GM23338 (cell line): ENCODE results near the gene SPR. TPM values are rescaled to one million over a fixed set of nuclear protein-coding genes. Genes with fewer than 3 reads are reported as not detected.

Experiments
- ATAC-seq: fragments of 200-7000 bp; cut with Tn5 transposase; 3 replicates; pipeline ENCODE4 v1.9.1; 2020
- DNase-seq: peaks from one replicate; pipeline ENCODE4 v3.0.0-alpha.2; 2015; ENCODE audit warnings: low spot score
- H2AFZ ChIP-seq: fragments of 200-600 bp; sonication (generic); 2 replicates; pipeline ENCODE4 v1.8.0; 2016; ENCODE audit warnings: antibody characterized with exemption, mild to moderate bottlenecking, moderate library complexity
- H3F3A ChIP-seq: fragments of 200-600 bp; sonication (generic); replicated peaks from 2 replicates; pipeline ENCODE4 v1.8.0; 2017; ENCODE audit warnings: antibody characterized with exemption, mixed run types, low read depth
- H3K27ac ChIP-seq: fragments of 200-600 bp; sonication (generic); 2 replicates; pipeline ENCODE4 v1.6.1; 2016; ENCODE audit warnings: low read depth
- H3K27me3 ChIP-seq: fragments of 200-600 bp; sonication (generic); 2 replicates; pipeline ENCODE4 v1.8.0; 2016; ENCODE audit warnings: mild to moderate bottlenecking, mixed run types, moderate library complexity; ENCODE audit not compliant: insufficient read depth
- H3K36me3 ChIP-seq: fragments of 200-600 bp; sonication (generic); 2 replicates; pipeline ENCODE4 v1.8.0; 2016; ENCODE audit warnings: mild to moderate bottlenecking; ENCODE audit not compliant: insufficient read depth
- H3K4me1 ChIP-seq: fragments of 200-600 bp; sonication (generic); 2 replicates; pipeline ENCODE4 v1.8.0; 2016; ENCODE audit warnings: mild to moderate bottlenecking, moderate library complexity; ENCODE audit not compliant: insufficient read depth
- H3K4me2 ChIP-seq: fragments of 200-600 bp; sonication (generic); 2 replicates; pipeline ENCODE4 v1.7.1; 2017; ENCODE audit warnings: mixed run types
- H3K4me3 ChIP-seq: fragments of 200-600 bp; sonication (generic); 2 replicates; pipeline ENCODE4 v1.6.1; 2016; ENCODE audit warnings: mixed run types
- H3K79me2 ChIP-seq: fragments of 200-600 bp; sonication (generic); replicated peaks from 2 replicates; pipeline ENCODE4 v1.8.0; 2017; ENCODE audit warnings: mild to moderate bottlenecking; ENCODE audit not compliant: insufficient read depth
- H3K9me2 ChIP-seq: fragments of 200-600 bp; sonication (generic); 2 replicates; pipeline ENCODE4 v1.8.0; 2017; ENCODE audit not compliant: insufficient read depth
- H4K20me1 ChIP-seq: fragments of 200-600 bp; sonication (generic); replicated peaks from 2 replicates; pipeline ENCODE4 v1.8.0; 2017; ENCODE audit warnings: mild to moderate bottlenecking; ENCODE audit not compliant: insufficient read depth
- H3K27ac Mint-ChIP-seq: 2 replicates; pipeline ENCODE4 v1.8.0; 2020; ENCODE audit warnings: inconsistent platforms, mild to moderate bottlenecking, moderate library complexity, mixed read lengths
- H3K27me3 Mint-ChIP-seq: 3 replicates; pipeline ENCODE4 v1.8.0; 2022; ENCODE audit warnings: low read depth, mild to moderate bottlenecking, moderate library complexity, mixed read lengths, inconsistent platforms; ENCODE audit not compliant: insufficient read depth, poor library complexity
- H3K36me3 Mint-ChIP-seq: 3 replicates; pipeline ENCODE4 v1.8.0; 2021; ENCODE audit warnings: low read depth, mild to moderate bottlenecking, inconsistent platforms, moderate library complexity, mixed read lengths
- H3K4me1 Mint-ChIP-seq: 3 replicates; pipeline ENCODE4 v1.8.0; 2020; ENCODE audit warnings: mild to moderate bottlenecking, inconsistent platforms, mixed read lengths
- H3K4me3 Mint-ChIP-seq: 3 replicates; pipeline ENCODE4 v1.8.0; 2021; ENCODE audit warnings: moderate library complexity, mild to moderate bottlenecking, inconsistent platforms, mixed read lengths
- H3K9me3 Mint-ChIP-seq: 3 replicates; pipeline ENCODE4 v1.8.0; 2020; ENCODE audit warnings: moderate library complexity, mild to moderate bottlenecking, inconsistent platforms, mixed read lengths
- CREB1 ChIP-seq: fragments of 250-450 bp; sonication (Bioruptor Pico); IDR thresholded peaks from 2 replicates; pipeline ENCODE4 v1.5.0; 2020; ENCODE audit warnings: low read depth, mild to moderate bottlenecking, moderate library complexity
- CTCF ChIP-seq, 2 experiments: fragments of 200-600 bp in 1 of 2; sonication (generic) in 1 of 2; conservative IDR thresholded peaks; 2 replicates each; pipeline versions ENCODE4 v1.5.1 to v1.6.1; 2016 to 2017; ENCODE audit warnings: antibody characterized with exemption in 2 of 2, low read depth in 2 of 2, mild to moderate bottlenecking in 2 of 2, moderate library complexity in 1 of 2
- ZNF462 ChIP-seq: fragments of 250-450 bp; sonication (Bioruptor Pico); IDR thresholded peaks from 2 replicates; pipeline ENCODE4 v1.5.0; 2020; ENCODE audit warnings: mild to moderate bottlenecking, moderate library complexity
- polyA plus RNA-seq: library from polyadenylated mRNA; unstranded; fragments of >200 nt; fragmentation: Nextera tagmentation; extraction: Ambion mirVana; gene quantifications from 2 replicates; pipeline ENCODE4 v1.2.1, GENCODE V29; 2016
- total RNA-seq: library from RNA; depleted of rRNA; stranded (reverse); fragments of >200 nt; shearing (Covaris generic); gene quantifications from 2 replicates; pipeline ENCODE4 v1.2.3, GENCODE V29; 2014

SPR gene
- total and polyA plus RNA-seq, 2 experiments from 2014 or later: 10.7 to 15.2 TPM

- TF ChIP-seq ZNF462 (no peak), CTCF (conservative IDR thresholded peaks at IDR 0.05; ENCODE audit: low read depth in 2 of 2) (no peak)
Observed at GRCh38 chr2:72886505-72887031, 640 bp upstream of the SPR start (continued).

- Mint-ChIP-seq H3K4me1 (peaks cover 5% of the 10 kb centered on the region; the same call in 2 of the 3 replicates), H3K27ac (no peak overlapping the region)
- TF ChIP-seq ZNF462: peak; percentile 81
- no peak for TF ChIP-seq CREB1 (CRISPR knock-in tag)
Observed at GRCh38 chr2:72887740-72888437, 681 bp downstream of the SPR start.

More at GRCh38 chr2:72887740-72888437, 681 bp downstream of the SPR start:
- Histone ChIP-seq H3F3A (peaks cover 12% of the 10 kb centered on the region; the same call in 1 of the 2 replicates), H3K27ac (no peak overlapping the region), H3K27me3 (peaks cover 46% of the 10 kb centered on the region), H3K4me1 (peaks cover 14% of the 10 kb centered on the region; the same call in 1 of the 2 replicates), H4K20me1 (no peaks in the 10 kb centered on the region; the same call in 1 of the 2 replicates), H3K4me2 (peak overlapping the region; percentile 91), H3K36me3 (no peaks in the 10 kb centered on the region), H3K9me2 (no peaks in the 10 kb centered on the region), H2AFZ (peak overlapping the region; percentile 98), H3K4me3 (peak overlapping the region; percentile 79), H3K79me2 (no peaks in the 10 kb centered on the region)
- peaks cover 31% of the 10 kb centered on the region for H3K27me3 Mint-ChIP-seq
- H3K36me3 Mint-ChIP-seq: no peaks in the 10 kb centered on the region
- H3K9me3 Mint-ChIP-seq: no peaks in the 10 kb centered on the region
- DNase-seq (peak; percentile 98), ATAC-seq (peak; percentile 77)
- peak overlapping the region; percentile 72 for H3K4me3 Mint-ChIP-seq
